K562 (cell line): ENCODE results near the gene PIP4K2A. TPM values are rescaled to one million over a fixed set of nuclear protein-coding genes. Genes with fewer than 3 reads are reported as not detected.

Source experiments
- BCLAF1 ChIP-seq, 2 experiments: fragments of 450-650 bp in 1 of 2; IDR thresholded peaks; 2 replicates each; pipeline ENCODE4 v1.6.1; 2011 to 2017; ENCODE audit warnings: low read depth in 2 of 2, antibody characterized with exemption in 1 of 2, borderline replicate concordance in 1 of 2, low read length in 1 of 2, mild to moderate bottlenecking in 1 of 2, mixed read lengths in 1 of 2; ENCODE audit not compliant: control insufficient read depth in 1 of 2
- BRCA1 ChIP-seq, 2 experiments: fragments of 450-650 bp in 1 of 2; sonication (generic) in 1 of 2; formaldehyde crosslinking in 1 of 2; IDR thresholded peaks; 2 replicates each; pipeline versions ENCODE4 v1.5.0 to v1.6.1; 2017 to 2020; ENCODE audit warnings: mild to moderate bottlenecking in 1 of 2, missing genetic modification reagents in 1 of 2
- PCBP1 ChIP-seq: fragments of 200-400 bp; formaldehyde crosslinking; IDR thresholded peaks from 2 replicates; pipeline ENCODE4 v1.6.1; 2018; ENCODE audit warnings: mild to moderate bottlenecking, low read depth, low read length; ENCODE audit not compliant: poor library complexity, severe bottlenecking
- SMARCE1 ChIP-seq: fragments of 450-650 bp; IDR thresholded peaks from 2 replicates; pipeline ENCODE4 v1.7.1; 2016; ENCODE audit warnings: mild to moderate bottlenecking
- SP1 ChIP-seq: sonication (generic); formaldehyde crosslinking; IDR thresholded peaks from 2 replicates; pipeline ENCODE4 v1.8.1; 2022; ENCODE audit warnings: mild to moderate bottlenecking, missing genetic modification reagents
- USF1 ChIP-seq: sonication (generic); formaldehyde crosslinking; IDR thresholded peaks from 2 replicates; pipeline ENCODE4 v1.9.0; 2022; ENCODE audit warnings: mild to moderate bottlenecking, missing genetic modification reagents
- ZNF318 ChIP-seq, 2 experiments: fragments of 450-650 bp; IDR thresholded peaks; 2 replicates each; pipeline ENCODE4 v1.6.1; 2016; ENCODE audit warnings: mild to moderate bottlenecking in 2 of 2, borderline replicate concordance in 1 of 2, low read depth in 1 of 2, moderate library complexity in 1 of 2
- ZNF445 ChIP-seq: fragments of 250-450 bp; sonication (Bioruptor Pico); IDR thresholded peaks from 2 replicates; pipeline ENCODE4 v1.4.0; 2020; ENCODE audit warnings: low read depth, mild to moderate bottlenecking, moderate library complexity
- polyA plus RNA-seq, 8 experiments: library from polyadenylated mRNA; depleted of rRNA in 4 of 8; stranded (reverse) in 5 of 8; unstranded in 3 of 8; fragments of >200 nt; fragmentation: Nextera tagmentation in 2 of 8; fragmentation: Illumina TruSeq in 1 of 8; extraction: Ambion mirVana in 2 of 8; extraction: Trizol in 1 of 8; gene quantifications; 2 replicates each; pipeline versions ENCODE4 v1.2.1 to v1.2.3, GENCODE V29; 2011 to 2014; ENCODE audit warnings: inconsistent platforms in 1 of 8, missing spikeins in 1 of 8
- total RNA-seq, 7 experiments: library from RNA; depleted of rRNA in 6 of 7; stranded (reverse); fragments of >200 nt in 6 of 7; fragmentation: Illumina TruSeq in 2 of 7; extraction: Trizol in 2 of 7; gene quantifications; 2 replicates each; pipeline versions ENCODE4 v1.2.1 to v1.2.3, GENCODE V29; 2011 to 2021; ENCODE audit warnings: low replicate concordance in 1 of 7
- TF ChIP-seq, protein P1 (sequence below): sonication (generic); formaldehyde crosslinking; IDR thresholded peaks from 2 replicates; pipeline ENCODE4 v1.8.0; 2023; ENCODE audit warnings: mild to moderate bottlenecking, missing genetic modification reagents

The PIP4K2A gene
- total and polyA plus RNA-seq, 9 of the 15 experiments (the other 6 are each of a cell fraction or from before 2014, with no cell fraction given) = 35.6 to 117 (median 71.9) TPM

DNA sequence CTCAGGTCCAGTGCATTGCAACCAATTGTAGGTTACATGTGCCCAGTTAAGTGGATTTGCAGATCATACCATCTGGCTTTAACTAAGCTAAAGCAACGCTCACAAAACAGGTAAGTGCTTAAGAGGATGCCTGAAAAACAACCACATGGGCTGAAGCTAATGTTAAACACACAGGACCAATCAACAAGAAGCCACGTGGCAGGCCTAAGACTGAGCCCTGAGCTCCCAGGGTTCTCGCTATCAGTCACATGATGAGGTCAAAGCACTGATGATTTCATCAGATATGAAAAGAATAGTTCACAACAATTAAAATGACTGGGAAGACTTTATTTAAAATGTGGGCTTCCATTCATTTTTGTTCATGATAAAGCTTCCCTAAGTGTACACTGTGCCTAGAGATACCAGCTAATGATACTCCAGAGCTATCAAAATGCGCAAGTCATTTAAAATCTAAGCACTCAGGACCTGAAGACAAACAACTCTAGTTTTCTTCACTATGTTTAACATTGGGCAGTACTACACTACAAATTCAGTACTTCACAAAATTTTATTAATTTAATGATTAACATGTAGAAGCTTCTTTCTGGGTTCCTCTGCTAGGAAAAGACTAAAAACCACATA is 90.6 kb downstream of the PIP4K2A start (continued):
- TF ChIP-seq ZNF318 (IDR thresholded peaks at IDR 0.05; ENCODE audit: borderline replicate concordance in 1 of 2, low read depth in 1 of 2) (no peak), SMARCE1 (no peak), ZNF445 (CRISPR knock-in tag) (no peak), BCLAF1 (IDR thresholded peaks at IDR 0.05; ENCODE audit: borderline replicate concordance in 1 of 2, control insufficient read depth in 1 of 2, low read depth in 2 of 2, low read length in 1 of 2) (no peak), BRCA1 (IDR thresholded peaks at IDR 0.05) (no peak), BRCA1 (CRISPR knock-in tag; IDR thresholded peaks at IDR 0.05) (no peak), USF1 (peak; percentile 72), SP1 (CRISPR knock-in tag) (no peak), PCBP1 (no peak)
- TF ChIP-seq, protein P1, sequence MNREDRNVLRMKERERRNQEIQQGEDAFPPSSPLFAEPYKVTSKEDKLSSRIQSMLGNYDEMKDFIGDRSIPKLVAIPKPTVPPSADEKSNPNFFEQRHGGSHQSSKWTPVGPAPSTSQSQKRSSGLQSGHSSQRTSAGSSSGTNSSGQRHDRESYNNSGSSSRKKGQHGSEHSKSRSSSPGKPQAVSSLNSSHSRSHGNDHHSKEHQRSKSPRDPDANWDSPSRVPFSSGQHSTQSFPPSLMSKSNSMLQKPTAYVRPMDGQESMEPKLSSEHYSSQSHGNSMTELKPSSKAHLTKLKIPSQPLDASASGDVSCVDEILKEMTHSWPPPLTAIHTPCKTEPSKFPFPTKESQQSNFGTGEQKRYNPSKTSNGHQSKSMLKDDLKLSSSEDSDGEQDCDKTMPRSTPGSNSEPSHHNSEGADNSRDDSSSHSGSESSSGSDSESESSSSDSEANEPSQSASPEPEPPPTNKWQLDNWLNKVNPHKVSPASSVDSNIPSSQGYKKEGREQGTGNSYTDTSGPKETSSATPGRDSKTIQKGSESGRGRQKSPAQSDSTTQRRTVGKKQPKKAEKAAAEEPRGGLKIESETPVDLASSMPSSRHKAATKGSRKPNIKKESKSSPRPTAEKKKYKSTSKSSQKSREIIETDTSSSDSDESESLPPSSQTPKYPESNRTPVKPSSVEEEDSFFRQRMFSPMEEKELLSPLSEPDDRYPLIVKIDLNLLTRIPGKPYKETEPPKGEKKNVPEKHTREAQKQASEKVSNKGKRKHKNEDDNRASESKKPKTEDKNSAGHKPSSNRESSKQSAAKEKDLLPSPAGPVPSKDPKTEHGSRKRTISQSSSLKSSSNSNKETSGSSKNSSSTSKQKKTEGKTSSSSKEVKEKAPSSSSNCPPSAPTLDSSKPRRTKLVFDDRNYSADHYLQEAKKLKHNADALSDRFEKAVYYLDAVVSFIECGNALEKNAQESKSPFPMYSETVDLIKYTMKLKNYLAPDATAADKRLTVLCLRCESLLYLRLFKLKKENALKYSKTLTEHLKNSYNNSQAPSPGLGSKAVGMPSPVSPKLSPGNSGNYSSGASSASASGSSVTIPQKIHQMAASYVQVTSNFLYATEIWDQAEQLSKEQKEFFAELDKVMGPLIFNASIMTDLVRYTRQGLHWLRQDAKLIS (CRISPR knock-in tag) = no peak
